Sigmoid colon (tissue), 7 donors: ENCODE data around the gene MAML3. TPM values are rescaled to one million over a fixed set of nuclear protein-coding genes. Genes with fewer than 3 reads are reported as not detected.

Source experiments
- DNase-seq: peaks from one replicate; pipeline ENCODE4 v3.0.0-alpha.2; 2019
- H3K27ac ChIP-seq, 4 donors: fragments of 200-600 bp; sonication (generic); one replicate each; pipeline ENCODE4 v1.5.1; 2016 to 2019; ENCODE audit warnings: mild to moderate bottlenecking in 1 of 4
- H3K27me3 ChIP-seq, 3 donors: fragments of 200-600 bp; sonication (generic); one replicate each; pipeline ENCODE4 v1.5.1; 2019; ENCODE audit warnings: mild to moderate bottlenecking in 1 of 3
- H3K36me3 ChIP-seq, 4 donors: fragments of 200-600 bp; sonication (generic); one replicate each; pipeline ENCODE4 v1.5.1; 2016 to 2019
- H3K4me1 ChIP-seq, 4 donors: fragments of 200-600 bp; sonication (generic); one replicate each; pipeline ENCODE4 v1.5.1; 2017 to 2019
- H3K4me3 ChIP-seq, 4 donors: fragments of 200-600 bp; sonication (generic); one replicate each; pipeline ENCODE4 v1.5.1; 2017 to 2019; ENCODE audit warnings: mild to moderate bottlenecking in 2 of 4, moderate library complexity in 1 of 4
- H3K9me3 ChIP-seq, 4 donors: fragments of 200-600 bp in 3 of 4; sonication (generic) in 3 of 4; one replicate each; pipeline versions ENCODE4 v1.5.1 to v1.6.1; 2013 to 2019
- EP300 ChIP-seq, 4 donors: sonication (generic); formaldehyde crosslinking; IDR thresholded peaks; one replicate each; pipeline ENCODE4 v1.6.1; 2017; ENCODE audit warnings: antibody characterized with exemption in 4 of 4
- POLR2A ChIP-seq, 2 donors: fragments of 450-650 bp; IDR thresholded peaks; one replicate each; pipeline ENCODE4 v1.6.1; 2016; ENCODE audit warnings: antibody characterized with exemption in 2 of 2, mild to moderate bottlenecking in 2 of 2, moderate library complexity in 2 of 2
- POLR2AphosphoS5 ChIP-seq, 4 donors: sonication (generic); formaldehyde crosslinking; IDR thresholded peaks; one replicate each; pipeline ENCODE4 v1.6.1; 2017; ENCODE audit warnings: antibody characterized with exemption in 4 of 4
- WGBS, 2 donors: extraction: QIAGEN DNeasy Blood & Tissue Kit; methylation state at CpG; one replicate each; pipeline ENCODE4 v1.1.7; 2013; 5-methylcytosine and 5-hydroxymethylcytosine counted together
- intact Hi-C: fragments of 100-400 bp; cut with DNase I; formaldehyde crosslinking; loops from one replicate; pipeline ENCODE4 v1.15.1; 2023
- polyA plus RNA-seq, 3 donors: library from polyadenylated mRNA; stranded (reverse); fragments of 200-250 nt; gene quantifications; one replicate each; pipeline ENCODE4 v1.2.3, GENCODE V29; 2013
- total RNA-seq, 4 donors: library from RNA; depleted of rRNA; stranded (reverse); fragments of >200 nt; gene quantifications; one replicate each; pipeline ENCODE4 v1.1.0, GENCODE V29; 2016
- TF ChIP-seq, protein P1 (sequence below), 4 experiments: fragments of 450-650 bp in 3 of 4; fragments of 200-600 bp in 1 of 4; IDR thresholded peaks; one replicate each; pipeline ENCODE4 v1.5.1; 2016 to 2019; ENCODE audit warnings: antibody characterized with exemption in 4 of 4, mild to moderate bottlenecking in 3 of 4, moderate library complexity in 2 of 4
- donor health status: healthy with polysubstance abuse.
- donor health status: Bipolar disorder and iron deficiency.
- donor health status: healthy.

Gene MAML3
- total and polyA plus RNA-seq, 7 donors: 3.5 to 16.3 (median 5.4) TPM

DNA sequence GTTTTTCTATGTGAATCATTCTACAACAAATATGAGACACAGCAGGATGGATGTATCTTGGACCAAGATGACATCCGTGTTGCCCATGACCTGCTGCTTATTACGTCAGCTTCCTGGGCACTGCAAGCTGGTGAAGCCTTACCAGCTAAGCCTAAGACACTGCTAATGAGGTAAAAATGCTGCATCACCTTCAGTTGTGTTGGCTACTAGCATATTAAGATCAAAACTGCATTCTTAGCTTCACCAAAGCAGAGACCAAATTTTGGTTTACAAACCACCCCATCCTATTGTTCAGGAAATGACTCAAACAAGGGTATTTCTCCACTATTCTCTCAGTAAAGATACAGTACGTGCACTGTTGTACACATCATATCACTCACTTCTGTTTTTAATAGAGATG lies 50.3 kb downstream of the MAML3 start:
- Histone ChIP-seq H3K27ac (no peak overlapping the region), H3K36me3 (no peaks in the 10 kb centered on the region), H3K9me3 (no peaks in the 10 kb centered on the region), H3K4me1 (peaks cover 0 to 9% (median 5%) of the 10 kb centered on the region in 4 donors), H3K27me3 (no peaks in the 10 kb centered on the region), H3K4me3 (no peak overlapping the region)
- intact Hi-C loops: no loop called here
- TF ChIP-seq POLR2AphosphoS5 (IDR thresholded peaks at IDR 0.05): no peak
- TF ChIP-seq POLR2A (IDR thresholded peaks at IDR 0.05): no peak
- no peak for TF ChIP-seq EP300 (IDR thresholded peaks at IDR 0.05)
- TF ChIP-seq, protein P1, sequence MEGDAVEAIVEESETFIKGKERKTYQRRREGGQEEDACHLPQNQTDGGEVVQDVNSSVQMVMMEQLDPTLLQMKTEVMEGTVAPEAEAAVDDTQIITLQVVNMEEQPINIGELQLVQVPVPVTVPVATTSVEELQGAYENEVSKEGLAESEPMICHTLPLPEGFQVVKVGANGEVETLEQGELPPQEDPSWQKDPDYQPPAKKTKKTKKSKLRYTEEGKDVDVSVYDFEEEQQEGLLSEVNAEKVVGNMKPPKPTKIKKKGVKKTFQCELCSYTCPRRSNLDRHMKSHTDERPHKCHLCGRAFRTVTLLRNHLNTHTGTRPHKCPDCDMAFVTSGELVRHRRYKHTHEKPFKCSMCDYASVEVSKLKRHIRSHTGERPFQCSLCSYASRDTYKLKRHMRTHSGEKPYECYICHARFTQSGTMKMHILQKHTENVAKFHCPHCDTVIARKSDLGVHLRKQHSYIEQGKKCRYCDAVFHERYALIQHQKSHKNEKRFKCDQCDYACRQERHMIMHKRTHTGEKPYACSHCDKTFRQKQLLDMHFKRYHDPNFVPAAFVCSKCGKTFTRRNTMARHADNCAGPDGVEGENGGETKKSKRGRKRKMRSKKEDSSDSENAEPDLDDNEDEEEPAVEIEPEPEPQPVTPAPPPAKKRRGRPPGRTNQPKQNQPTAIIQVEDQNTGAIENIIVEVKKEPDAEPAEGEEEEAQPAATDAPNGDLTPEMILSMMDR (IDR thresholded peaks at IDR 0.05): no peak
- 58 to 86% methylated on average over 3 of the region's 3 CpGs for WGBS, 2 donors
- DNase-seq: no peak

DNA sequence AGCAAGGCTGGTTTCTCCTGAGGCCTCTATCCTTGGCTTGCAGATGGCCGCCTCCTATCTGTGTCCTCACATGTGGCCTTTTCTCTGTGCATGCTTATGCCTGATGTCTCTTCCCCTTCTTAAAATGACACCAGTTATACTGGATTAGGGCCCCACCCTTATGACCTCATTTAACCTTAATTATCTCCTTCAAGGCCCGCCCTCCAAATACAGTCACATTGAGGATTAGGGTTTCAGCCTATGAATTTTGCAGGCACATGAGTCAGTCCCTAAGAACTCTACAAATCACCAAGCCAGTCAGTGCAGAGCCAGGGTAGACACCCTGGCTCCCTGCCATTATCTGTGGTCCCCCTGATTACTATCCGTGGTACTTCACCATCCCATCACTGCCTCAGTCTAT lies 51.6 kb downstream of the MAML3 start:
- intact Hi-C loops: no loop called here
- H3K27ac ChIP-seq: no peak overlapping the region
- no peaks in the 10 kb centered on the region for H3K27me3 ChIP-seq
- no peaks in the 10 kb centered on the region for H3K36me3 ChIP-seq
- DNase-seq: no peak
- no peak overlapping the region for H3K4me3 ChIP-seq
- WGBS, 2 donors: 94 to 95% methylated on average over 3 of the region's 3 CpGs
- no peaks in the 10 kb centered on the region for H3K9me3 ChIP-seq
- peaks cover 0 to 14% (median 10%) of the 10 kb centered on the region in 4 donors for H3K4me1 ChIP-seq
- TF ChIP-seq, protein P1 (IDR thresholded peaks at IDR 0.05): no peak
- TF ChIP-seq POLR2AphosphoS5 (IDR thresholded peaks at IDR 0.05): no peak
- no peak for TF ChIP-seq EP300 (IDR thresholded peaks at IDR 0.05)
- no peak for TF ChIP-seq POLR2A (IDR thresholded peaks at IDR 0.05)

DNA sequence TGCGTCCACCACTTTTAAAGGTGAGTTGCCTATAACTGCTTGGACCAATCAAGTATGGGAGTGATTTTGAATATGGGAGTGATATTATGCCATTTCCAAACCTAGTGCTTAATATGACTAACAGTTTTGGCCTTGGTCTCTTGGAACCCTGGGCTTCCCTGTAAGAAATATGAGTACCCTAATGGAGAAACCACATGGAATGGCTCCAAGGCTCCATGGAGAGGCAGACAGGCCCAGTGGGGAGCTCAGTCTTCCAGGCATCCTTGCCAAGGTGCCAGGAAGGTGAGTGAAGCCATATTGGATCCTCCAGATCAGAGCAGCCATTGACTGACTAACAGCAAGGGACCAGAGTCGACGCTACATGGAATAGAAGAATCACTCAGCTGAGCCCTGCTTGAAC lies 53.2 kb downstream of the MAML3 start:
- intact Hi-C loops: no loop called here
- TF ChIP-seq, protein P1 (IDR thresholded peaks at IDR 0.05): no peak
- TF ChIP-seq POLR2A (IDR thresholded peaks at IDR 0.05): no peak
- no peak for TF ChIP-seq EP300 (IDR thresholded peaks at IDR 0.05)
- TF ChIP-seq POLR2AphosphoS5 (IDR thresholded peaks at IDR 0.05): no peak
- 94 to 98% methylated on average over 3 of the region's 3 CpGs for WGBS, 2 donors
- no peak for DNase-seq
- H3K36me3 ChIP-seq: no peaks in the 10 kb centered on the region
- H3K4me1 ChIP-seq: peaks cover 0 to 23% (median 16%) of the 10 kb centered on the region in 4 donors
- no peaks in the 10 kb centered on the region for H3K9me3 ChIP-seq
- no peaks in the 10 kb centered on the region for H3K27me3 ChIP-seq
- H3K4me3 ChIP-seq: no peak overlapping the region
- H3K27ac ChIP-seq: no peak overlapping the region

DNA sequence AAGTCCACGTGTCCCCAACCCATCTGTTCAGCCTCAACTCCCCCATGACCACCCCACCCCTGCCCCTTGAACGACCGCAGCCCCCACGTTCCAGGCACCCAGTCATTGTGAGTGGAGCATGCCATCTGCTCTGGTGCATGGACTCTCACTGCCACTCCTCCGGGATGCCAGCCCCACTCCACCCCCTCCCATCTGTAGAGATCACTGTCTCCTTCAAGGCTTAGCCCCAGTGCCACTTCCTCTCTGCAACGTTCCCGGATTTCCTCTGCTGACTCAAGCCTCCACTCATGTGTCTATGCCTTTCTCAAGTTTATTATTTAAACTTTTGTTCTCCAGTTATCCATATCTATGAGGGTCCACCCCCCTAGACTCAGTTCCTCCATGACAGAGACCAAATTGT lies 54.0 kb downstream of the MAML3 start:
- Histone ChIP-seq H3K4me3 (no peak overlapping the region), H3K27me3 (no peaks in the 10 kb centered on the region), H3K4me1 (peaks cover 0 to 29% (median 19%) of the 10 kb centered on the region in 4 donors), H3K36me3 (no peaks in the 10 kb centered on the region), H3K9me3 (no peaks in the 10 kb centered on the region), H3K27ac (no peak overlapping the region)
- TF ChIP-seq, protein P1 (IDR thresholded peaks at IDR 0.05): no peak
- TF ChIP-seq POLR2A (IDR thresholded peaks at IDR 0.05): no peak
- 22 to 29% methylated on average over 7 of the region's 7 CpGs for WGBS, 2 donors
- DNase-seq: peak; percentile 76
- intact Hi-C loops: loop anchor here (5.0 kb wide), 1 partner anchor 52 kb away; the partner anchor contains the start of gene MAML3
